ENCODE measurements around the gene PNCK.
"Not testable (repeated sequence)": the region's sequence is repeated elsewhere in the genome, so short reads cannot be mapped to it uniquely, and the experiment has no call there.

DNA sequence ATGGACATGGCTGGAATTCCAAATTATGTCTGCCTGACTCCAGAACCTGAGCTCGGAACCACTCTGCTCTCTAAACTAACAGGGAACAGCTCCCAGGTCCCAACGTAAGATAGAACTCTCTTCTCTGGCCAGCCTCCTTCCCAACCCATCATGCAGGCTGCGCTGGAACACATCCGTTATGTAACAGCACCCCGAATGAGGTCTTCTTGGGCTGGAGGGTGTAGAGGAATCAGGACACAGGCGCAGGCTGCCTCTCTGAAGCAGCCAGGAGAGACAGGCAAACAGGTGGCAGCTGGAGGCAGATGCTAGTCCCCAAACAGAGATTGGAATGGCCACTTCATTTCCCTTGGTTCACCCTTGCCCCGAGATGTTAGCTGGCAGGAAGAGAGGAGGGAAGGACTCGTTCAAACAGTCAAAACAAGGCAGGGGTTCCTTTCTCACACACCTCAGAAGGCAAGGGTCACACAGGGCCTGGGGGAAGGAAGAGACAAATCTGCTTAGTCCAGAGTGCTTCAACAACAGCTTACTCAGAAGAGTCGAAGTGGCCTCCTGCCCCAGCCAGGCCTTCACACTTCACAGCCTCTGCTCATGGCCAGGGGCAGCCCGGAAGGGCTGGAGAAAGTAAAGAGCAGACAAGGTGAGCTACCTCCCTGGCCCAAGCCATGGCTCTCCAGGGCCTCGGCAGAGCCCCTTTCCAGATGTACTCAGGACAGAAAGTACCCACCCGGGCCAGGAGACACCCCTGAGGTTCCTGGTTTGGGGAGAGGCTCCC lies 31.2 kb upstream of the PNCK start:
- not testable (repeated sequence) for TF ChIP-seq POLR2AphosphoS5 (IDR thresholded peaks at IDR 0.05; ENCODE audit: low read depth)
- TF ChIP-seq, protein P1, sequence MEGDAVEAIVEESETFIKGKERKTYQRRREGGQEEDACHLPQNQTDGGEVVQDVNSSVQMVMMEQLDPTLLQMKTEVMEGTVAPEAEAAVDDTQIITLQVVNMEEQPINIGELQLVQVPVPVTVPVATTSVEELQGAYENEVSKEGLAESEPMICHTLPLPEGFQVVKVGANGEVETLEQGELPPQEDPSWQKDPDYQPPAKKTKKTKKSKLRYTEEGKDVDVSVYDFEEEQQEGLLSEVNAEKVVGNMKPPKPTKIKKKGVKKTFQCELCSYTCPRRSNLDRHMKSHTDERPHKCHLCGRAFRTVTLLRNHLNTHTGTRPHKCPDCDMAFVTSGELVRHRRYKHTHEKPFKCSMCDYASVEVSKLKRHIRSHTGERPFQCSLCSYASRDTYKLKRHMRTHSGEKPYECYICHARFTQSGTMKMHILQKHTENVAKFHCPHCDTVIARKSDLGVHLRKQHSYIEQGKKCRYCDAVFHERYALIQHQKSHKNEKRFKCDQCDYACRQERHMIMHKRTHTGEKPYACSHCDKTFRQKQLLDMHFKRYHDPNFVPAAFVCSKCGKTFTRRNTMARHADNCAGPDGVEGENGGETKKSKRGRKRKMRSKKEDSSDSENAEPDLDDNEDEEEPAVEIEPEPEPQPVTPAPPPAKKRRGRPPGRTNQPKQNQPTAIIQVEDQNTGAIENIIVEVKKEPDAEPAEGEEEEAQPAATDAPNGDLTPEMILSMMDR (conservative IDR thresholded peaks at IDR 0.05; ENCODE audit: low read depth in 2 of 2), result not testable (repeated sequence)

Measured in GM23338 (cell line).